IMR-90 (cell line): ENCODE results near the gene BMP3. TPM values are rescaled to one million over a fixed set of nuclear protein-coding genes. Genes with fewer than 3 reads are reported as not detected.
"Not testable (repeated sequence)": the region's sequence is repeated elsewhere in the genome, so short reads cannot be mapped to it uniquely, and the experiment has no call there.

Experiments
- ATAC-seq: fragments of 200-7000 bp; cut with Tn5 transposase; 2 replicates; pipeline ENCODE4 v1.9.1; 2020; ENCODE audit warnings: low read depth, mild to moderate bottlenecking, moderate library complexity
- BruUV-seq: library from RNA; stranded (reverse); fragments of 400-500 nt; replicated peaks from 2 replicates; lab custom pipeline; 2021; lab: Mats Ljungman, UMichigan
- CTCF ChIA-PET: fragments of 300-600 bp; formaldehyde crosslinking; extraction: SDS; loops from one replicate; lab custom pipeline; 2021; ENCODE audit warnings: antibody characterized with exemption; lab: Yijun Ruan, JAX
- POLR2A ChIA-PET: fragments of 300-600 bp; sonication (Branson Sonifier 250); formaldehyde crosslinking; loops from one replicate; lab custom pipeline; 2022; ENCODE audit warnings: antibody characterized with exemption; ENCODE audit not compliant: unreplicated experiment; lab: Charles Lee
- DNase-seq: peaks from one replicate; pipeline ENCODE4 v3.0.0; 2013
- H2AFZ ChIP-seq: replicated peaks from 2 replicates; pipeline ENCODE3; 2013; ENCODE audit warnings: low read length, mild to moderate bottlenecking; ENCODE audit not compliant: poor library complexity
- H2AK5ac ChIP-seq: 2 replicates; pipeline ENCODE4 v1.6.1; 2013; ENCODE audit warnings: low read depth, low read length, inconsistent platforms
- H2AK9ac ChIP-seq: replicated peaks from 2 replicates; pipeline ENCODE3; 2013; ENCODE audit warnings: mild to moderate bottlenecking, low read depth, low read length, moderate library complexity; ENCODE audit not compliant: poor library complexity
- H2BK120ac ChIP-seq: 2 replicates; pipeline ENCODE4 v1.6.1; 2013; ENCODE audit warnings: low read depth, low read length, inconsistent platforms
- H2BK15ac ChIP-seq: 3 replicates; pipeline ENCODE4 v1.6.1; 2013; ENCODE audit warnings: low read depth, low read length, inconsistent platforms
- H2BK20ac ChIP-seq: 2 replicates; pipeline ENCODE4 v1.6.1; 2013; ENCODE audit warnings: low read depth, mild to moderate bottlenecking, inconsistent platforms, low read length, moderate library complexity
- H2BK5ac ChIP-seq: 2 replicates; pipeline ENCODE4 v1.6.1; 2013; ENCODE audit warnings: mild to moderate bottlenecking, low read depth, low read length, inconsistent platforms; ENCODE audit not compliant: poor library complexity, severe bottlenecking
- H3K14ac ChIP-seq: replicated peaks from 2 replicates; pipeline ENCODE4 v1.6.1; 2013; ENCODE audit warnings: low read depth, low read length, inconsistent platforms
- H3K18ac ChIP-seq: 2 replicates; pipeline ENCODE4 v1.6.1; 2013; ENCODE audit warnings: low read depth, low read length, control low read depth
- H3K23ac ChIP-seq: 2 replicates; pipeline ENCODE4 v1.6.1; 2013; ENCODE audit warnings: low read depth, low read length, inconsistent platforms
- H3K27ac ChIP-seq: 2 replicates; pipeline ENCODE4 v1.5.1; 2013; ENCODE audit warnings: mild to moderate bottlenecking, control low read depth, low read length; ENCODE audit not compliant: insufficient read depth
- H3K27me3 ChIP-seq: 2 replicates; pipeline ENCODE4 v1.6.1; 2013; ENCODE audit warnings: low read length; ENCODE audit not compliant: control insufficient read depth, insufficient read depth
- H3K36me3 ChIP-seq: 2 replicates; pipeline ENCODE4 v1.6.1; 2013; ENCODE audit warnings: low read length, mixed read lengths; ENCODE audit not compliant: control insufficient read depth, insufficient read depth
- H3K4ac ChIP-seq: 2 replicates; pipeline ENCODE4 v1.6.1; 2013; ENCODE audit warnings: low read depth, low read length, inconsistent platforms
- H3K4me1 ChIP-seq: 2 replicates; pipeline ENCODE4 v1.6.1; 2013; ENCODE audit warnings: low read length, mixed read lengths; ENCODE audit not compliant: control insufficient read depth, insufficient read depth
- H3K4me2 ChIP-seq: 2 replicates; pipeline ENCODE4 v1.6.1; 2013; ENCODE audit warnings: low read depth, mild to moderate bottlenecking, control low read depth, low read length, moderate library complexity
- H3K4me3 ChIP-seq: 2 replicates; pipeline ENCODE4 v1.5.1; 2013; ENCODE audit warnings: low read depth, mild to moderate bottlenecking, control low read depth, low read length, moderate library complexity; ENCODE audit not compliant: insufficient read depth
- H3K56ac ChIP-seq: 2 replicates; pipeline ENCODE4 v1.6.1; 2013; ENCODE audit warnings: low read length, inconsistent platforms; ENCODE audit not compliant: insufficient read depth; ENCODE audit errors: extremely low read depth
- H3K79me1 ChIP-seq, 2 experiments: 2 replicates each; pipeline ENCODE4 v1.6.1; 2013; ENCODE audit warnings: low read length in 2 of 2, inconsistent platforms in 1 of 2, low read depth in 1 of 2
- H3K9ac ChIP-seq: 2 replicates; pipeline ENCODE4 v1.6.1; 2013; ENCODE audit warnings: low read depth, low read length, control low read depth
- H3K9me1 ChIP-seq: 2 replicates; pipeline ENCODE4 v1.6.1; 2013; ENCODE audit warnings: low read length, inconsistent platforms; ENCODE audit not compliant: insufficient read depth
- H3K9me3 ChIP-seq: 2 replicates; pipeline ENCODE4 v1.6.1; 2013; ENCODE audit warnings: low read length; ENCODE audit not compliant: control insufficient read depth, insufficient read depth
- H4K20me1 ChIP-seq: 2 replicates; pipeline ENCODE4 v1.6.1; 2013; ENCODE audit warnings: low read length, inconsistent platforms; ENCODE audit not compliant: insufficient read depth
- H4K5ac ChIP-seq: 2 replicates; pipeline ENCODE4 v1.6.1; 2013; ENCODE audit warnings: mild to moderate bottlenecking, low read depth, low read length, control low read depth
- H4K8ac ChIP-seq, 2 experiments: 2 replicates each; pipeline ENCODE4 v1.6.1; 2013; ENCODE audit warnings: low read depth in 2 of 2, low read length in 2 of 2, control low read depth in 1 of 2, inconsistent platforms in 1 of 2
- H4K91ac ChIP-seq: 2 replicates; pipeline ENCODE4 v1.6.1; 2013; ENCODE audit warnings: low read depth, low read length, inconsistent platforms; ENCODE audit not compliant: insufficient read depth
- FOS ChIP-seq: fragments of 150-350 bp; IDR thresholded peaks from 2 replicates; pipeline ENCODE4 v1.6.1; 2016; ENCODE audit warnings: low read depth, low read length
- NFE2L2 ChIP-seq: fragments of 150-350 bp; IDR thresholded peaks from 2 replicates; pipeline ENCODE4 v1.6.1; 2016; ENCODE audit warnings: low read depth, mild to moderate bottlenecking, low read length
- POLR2A ChIP-seq: IDR thresholded peaks from 2 replicates; pipeline ENCODE4 v1.6.1; 2012; ENCODE audit warnings: mild to moderate bottlenecking, low read depth, low read length
- RCOR1 ChIP-seq: IDR thresholded peaks from 2 replicates; pipeline ENCODE4 v1.6.1; 2012; ENCODE audit warnings: mild to moderate bottlenecking, low read length, improper control_type of control experiment; ENCODE audit not compliant: insufficient replicate concordance
- WGBS, 2 experiments: methylation state at CpG; one replicate each; pipeline versions ENCODE4 v1.1.5 to v1.1.7; 2013; ENCODE audit warnings: missing lambda C conversion rate in 2 of 2; ENCODE audit not compliant: insufficient read length in 1 of 2; ENCODE audit errors: extremely low coverage in 2 of 2; 5-methylcytosine and 5-hydroxymethylcytosine counted together
- dilution Hi-C: fragments of 300-500 bp; cut with HindIII; formaldehyde crosslinking; loops from one replicate; pipeline ENCODE4 v1.14.3; 2018; ENCODE audit warnings: low sequenced_read_pairs; ENCODE audit not compliant: unreplicated experiment
- in situ Hi-C: fragments of 300-500 bp; cut with MboI; formaldehyde crosslinking; loops from 3 replicates; pipeline ENCODE4 v1.14.3; 2019; ENCODE audit warnings: low sequenced_read_pairs, inconsistent platforms, mixed read lengths
- intact Hi-C: fragments of 100-400 bp; cut with micrococcal nuclease; formaldehyde crosslinking; loops from 2 replicates; pipeline ENCODE4 v1.10.0; 2022
- polyA plus RNA-seq, 3 experiments: library from polyadenylated mRNA; depleted of rRNA; stranded (reverse); fragments of >200 nt; gene quantifications; 2 replicates each; pipeline ENCODE4 v1.2.3, GENCODE V29; 2012; ENCODE audit warnings: low replicate concordance in 1 of 3
- total RNA-seq: library from RNA; depleted of rRNA; stranded (reverse); fragments of >200 nt; gene quantifications from 2 replicates; pipeline ENCODE4 v1.2.3, GENCODE V29; 2012
- TF ChIP-seq, protein P1 (sequence below): conservative IDR thresholded peaks from 2 replicates; pipeline ENCODE4 v1.5.1; 2012; ENCODE audit warnings: mild to moderate bottlenecking, low read depth, low read length, improper control_type of control experiment

BMP3 gene
- total and polyA plus RNA-seq, 2 of the 4 experiments (the other 2 are of a cell fraction): under 0.01 to 0.10 TPM

DNA sequence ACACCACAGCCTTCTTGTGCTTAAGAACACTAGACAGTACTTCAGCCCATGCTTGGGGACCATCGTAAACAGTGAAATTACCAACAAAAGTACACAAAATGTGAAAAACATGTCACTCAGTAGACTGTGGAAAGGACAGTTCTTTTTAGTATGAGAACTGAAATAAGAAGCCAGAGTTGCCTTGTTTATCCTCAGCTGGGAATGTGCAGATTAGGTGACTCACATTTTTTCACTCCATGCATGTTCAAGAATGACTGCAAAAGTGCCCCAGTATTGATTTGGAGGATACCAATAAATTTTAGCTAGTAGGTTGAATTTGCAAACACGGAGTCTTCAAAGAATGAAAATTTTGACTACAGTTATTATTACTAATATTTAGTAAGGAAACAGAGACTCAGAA lies 23.1 kb upstream of the BMP3 start:
- no peak overlapping the region for H2AFZ ChIP-seq
- H2BK20ac ChIP-seq: no peak overlapping the region
- no peak for ATAC-seq
- no peaks in the 10 kb centered on the region for H3K79me1 ChIP-seq
- in situ Hi-C loops: no loop called here
- no peaks in the 10 kb centered on the region for H3K9me3 ChIP-seq
- intact Hi-C loops: no loop called here
- no CpG with 5 or more reads among the region's 2 CpGs for WGBS, 2 experiments
- no peak for DNase-seq
- ChIA-PET CTCF (interaction anchor here (0.6 kb wide), 1 partner anchor 1621 kb away, joined by 3 read pairs; no protein-coding TSS in a partner anchor), POLR2A (no interaction called here)
- H3K4ac ChIP-seq: no peak overlapping the region
- H4K91ac ChIP-seq: no peak overlapping the region
- no peak overlapping the region for H2AK5ac ChIP-seq
- H3K27ac ChIP-seq: no peak overlapping the region
- H2BK120ac ChIP-seq: no peak overlapping the region
- H3K9ac ChIP-seq: no peak overlapping the region
- H3K23ac ChIP-seq: no peak overlapping the region
- H3K18ac ChIP-seq: no peak overlapping the region
- BruUV-seq: no TSS peak
- H3K4me2 ChIP-seq: no peak overlapping the region
- H3K56ac ChIP-seq: no peak overlapping the region
- no peaks in the 10 kb centered on the region for H3K9me1 ChIP-seq
- H2BK5ac ChIP-seq: no peak overlapping the region
- H4K5ac ChIP-seq: no peak overlapping the region
- no peaks in the 10 kb centered on the region for H3K36me3 ChIP-seq
- no peak overlapping the region for H4K8ac ChIP-seq
- no peak overlapping the region for H2AK9ac ChIP-seq
- H3K4me1 ChIP-seq: no peaks in the 10 kb centered on the region
- H3K27me3 ChIP-seq: peaks cover 2% of the 10 kb centered on the region; the same call in 1 of the 2 replicates
- no peak overlapping the region for H3K4me3 ChIP-seq
- TF ChIP-seq NFE2L2 (no peak), FOS (no peak), POLR2A (no peak), RCOR1 (no peak)
- TF ChIP-seq, protein P1, sequence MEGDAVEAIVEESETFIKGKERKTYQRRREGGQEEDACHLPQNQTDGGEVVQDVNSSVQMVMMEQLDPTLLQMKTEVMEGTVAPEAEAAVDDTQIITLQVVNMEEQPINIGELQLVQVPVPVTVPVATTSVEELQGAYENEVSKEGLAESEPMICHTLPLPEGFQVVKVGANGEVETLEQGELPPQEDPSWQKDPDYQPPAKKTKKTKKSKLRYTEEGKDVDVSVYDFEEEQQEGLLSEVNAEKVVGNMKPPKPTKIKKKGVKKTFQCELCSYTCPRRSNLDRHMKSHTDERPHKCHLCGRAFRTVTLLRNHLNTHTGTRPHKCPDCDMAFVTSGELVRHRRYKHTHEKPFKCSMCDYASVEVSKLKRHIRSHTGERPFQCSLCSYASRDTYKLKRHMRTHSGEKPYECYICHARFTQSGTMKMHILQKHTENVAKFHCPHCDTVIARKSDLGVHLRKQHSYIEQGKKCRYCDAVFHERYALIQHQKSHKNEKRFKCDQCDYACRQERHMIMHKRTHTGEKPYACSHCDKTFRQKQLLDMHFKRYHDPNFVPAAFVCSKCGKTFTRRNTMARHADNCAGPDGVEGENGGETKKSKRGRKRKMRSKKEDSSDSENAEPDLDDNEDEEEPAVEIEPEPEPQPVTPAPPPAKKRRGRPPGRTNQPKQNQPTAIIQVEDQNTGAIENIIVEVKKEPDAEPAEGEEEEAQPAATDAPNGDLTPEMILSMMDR: no peak
- no peak overlapping the region for H2BK15ac ChIP-seq
- no peak overlapping the region for H3K14ac ChIP-seq
- dilution Hi-C loops: no loop called here
- no peaks in the 10 kb centered on the region for H4K20me1 ChIP-seq

DNA sequence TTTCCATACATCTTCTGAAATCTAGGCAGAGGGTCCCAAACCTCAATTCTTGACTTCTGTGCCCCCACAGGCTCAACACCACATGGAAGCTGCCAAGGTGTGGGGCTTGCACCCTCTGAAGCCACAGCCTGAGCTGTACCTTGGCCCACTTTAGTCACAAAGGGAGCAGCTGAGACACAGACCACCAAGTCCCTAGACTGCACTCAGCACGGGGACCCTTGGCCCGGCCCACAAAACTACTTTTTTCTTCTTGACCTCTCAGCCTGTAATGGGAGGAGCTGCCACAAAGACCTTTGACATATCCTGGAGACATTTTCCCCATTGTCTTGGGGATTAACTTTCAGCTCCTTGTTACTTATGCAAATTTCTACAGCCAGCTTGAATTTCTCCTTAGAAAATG lies 13.9 kb upstream of the BMP3 start:
- H3K4me3 ChIP-seq, H3K27ac ChIP-seq, H4K91ac ChIP-seq, H3K79me1 ChIP-seq, H3K9me1 ChIP-seq, H3K23ac ChIP-seq, H3K36me3 ChIP-seq, H3K4ac ChIP-seq, H2AK9ac ChIP-seq, dilution Hi-C loops, H2BK20ac ChIP-seq, H2BK120ac ChIP-seq, H3K9me3 ChIP-seq, H2AFZ ChIP-seq, H3K4me2 ChIP-seq, BruUV-seq, H2AK5ac ChIP-seq, H4K8ac ChIP-seq, ATAC-seq, in situ Hi-C loops, CTCF ChIA-PET, DNase-seq, intact Hi-C loops, H2BK15ac ChIP-seq, H3K9ac ChIP-seq, POLR2A ChIA-PET, H3K56ac ChIP-seq, H4K20me1 ChIP-seq, H3K4me1 ChIP-seq, H3K18ac ChIP-seq, H4K5ac ChIP-seq, H3K27me3 ChIP-seq, H3K14ac ChIP-seq, H2BK5ac ChIP-seq: not testable (repeated sequence)
- no CpG with 5 or more reads among the region's 2 CpGs for WGBS, 2 experiments
